Inferior parietal cortex (tissue), 1 donor: ENCODE results near the gene GAB2.

Experiments used
- DNase-seq: peaks from one replicate; pipeline ENCODE4 v3.0.0-alpha.2; 2016; ENCODE audit errors: extremely low spot score

The GAB2 gene

DNA sequence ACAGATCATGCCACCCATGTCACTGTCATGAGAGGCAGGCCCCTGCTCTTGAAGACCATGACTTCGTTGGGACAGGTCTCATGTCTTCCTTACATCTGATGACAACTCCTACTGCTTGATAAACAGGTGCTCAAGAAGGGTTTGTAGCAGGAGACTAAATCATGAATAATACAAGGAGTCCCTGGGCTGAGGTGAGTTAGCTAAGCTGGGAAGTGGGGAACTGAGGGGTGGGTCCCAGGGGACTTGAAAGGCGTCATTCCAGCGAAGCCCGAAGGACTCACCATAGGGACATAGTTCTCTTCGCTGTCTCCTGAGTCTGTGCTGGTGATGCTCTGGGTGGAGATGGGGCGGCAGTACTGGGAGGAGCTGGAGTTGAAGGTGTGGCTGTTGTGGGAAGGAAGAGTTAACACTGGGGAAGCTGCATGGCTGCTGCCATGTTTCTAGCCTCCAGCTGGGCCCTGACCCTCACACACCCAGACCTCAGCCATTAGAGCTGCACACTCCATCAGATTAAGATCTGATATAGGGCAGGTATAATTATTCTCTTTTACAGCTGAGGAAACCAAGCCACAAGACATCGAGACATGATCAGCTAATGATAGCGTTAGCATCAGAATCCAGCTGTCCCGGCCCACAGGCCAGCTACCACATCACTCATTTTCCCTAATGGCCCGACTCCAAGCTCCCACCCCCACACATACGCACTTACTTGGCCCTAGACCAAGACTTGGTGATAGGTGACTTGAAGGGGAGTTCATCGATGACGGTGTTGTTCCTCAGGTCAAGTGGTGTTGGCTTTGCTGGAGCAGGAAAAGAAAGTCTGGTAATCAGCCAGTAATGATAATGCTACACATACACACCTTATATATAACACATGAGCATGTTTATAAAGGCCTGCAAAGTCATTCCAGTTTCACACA lies 196.0 kb downstream of the GAB2 start:
- no peak for DNase-seq

DNA sequence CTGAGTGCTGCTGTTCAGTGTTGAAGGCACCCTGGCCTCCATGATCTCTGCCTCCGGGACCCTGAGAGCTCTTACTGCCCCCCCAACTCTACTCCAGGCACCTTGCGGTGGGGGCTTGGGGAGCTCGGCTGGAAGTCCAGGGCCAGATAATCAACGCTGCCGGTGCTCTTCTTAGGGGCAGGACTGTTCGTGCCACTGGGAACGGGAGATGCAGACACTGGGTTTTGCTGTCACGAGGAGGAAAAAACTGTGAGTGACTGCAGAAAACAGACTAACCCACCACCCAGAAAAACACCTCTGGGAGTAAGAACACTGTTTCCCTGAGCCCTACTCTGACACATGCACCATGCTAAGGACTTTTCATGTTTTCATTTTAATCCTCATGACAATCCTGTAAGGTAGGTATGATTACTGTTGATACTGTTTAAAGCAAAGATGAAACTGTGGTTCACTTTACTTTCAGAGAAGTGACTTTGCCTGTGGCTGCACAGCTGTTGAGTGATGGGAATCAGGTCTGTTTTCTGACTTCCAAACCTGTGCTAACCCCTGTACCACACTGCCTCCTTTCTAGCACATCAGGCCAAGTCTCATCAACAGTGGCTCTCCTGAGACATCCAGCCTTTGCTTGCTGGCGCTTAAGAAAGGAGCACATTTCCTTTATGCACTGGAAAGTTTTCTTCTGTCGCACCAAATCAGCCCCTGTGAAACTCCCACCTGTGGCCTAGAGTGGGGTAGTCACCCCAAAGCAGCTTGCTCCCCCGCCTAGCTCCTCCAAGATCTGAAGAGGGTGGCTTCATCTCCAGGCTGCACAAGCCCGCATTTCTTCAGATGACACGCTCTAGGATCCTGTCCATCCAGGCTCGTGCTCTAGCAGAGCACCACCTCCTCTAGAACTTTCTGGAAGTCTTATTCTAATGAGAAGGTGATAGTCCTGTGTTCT lies 197.1 kb downstream of the GAB2 start:
- DNase-seq, result no peak

DNA sequence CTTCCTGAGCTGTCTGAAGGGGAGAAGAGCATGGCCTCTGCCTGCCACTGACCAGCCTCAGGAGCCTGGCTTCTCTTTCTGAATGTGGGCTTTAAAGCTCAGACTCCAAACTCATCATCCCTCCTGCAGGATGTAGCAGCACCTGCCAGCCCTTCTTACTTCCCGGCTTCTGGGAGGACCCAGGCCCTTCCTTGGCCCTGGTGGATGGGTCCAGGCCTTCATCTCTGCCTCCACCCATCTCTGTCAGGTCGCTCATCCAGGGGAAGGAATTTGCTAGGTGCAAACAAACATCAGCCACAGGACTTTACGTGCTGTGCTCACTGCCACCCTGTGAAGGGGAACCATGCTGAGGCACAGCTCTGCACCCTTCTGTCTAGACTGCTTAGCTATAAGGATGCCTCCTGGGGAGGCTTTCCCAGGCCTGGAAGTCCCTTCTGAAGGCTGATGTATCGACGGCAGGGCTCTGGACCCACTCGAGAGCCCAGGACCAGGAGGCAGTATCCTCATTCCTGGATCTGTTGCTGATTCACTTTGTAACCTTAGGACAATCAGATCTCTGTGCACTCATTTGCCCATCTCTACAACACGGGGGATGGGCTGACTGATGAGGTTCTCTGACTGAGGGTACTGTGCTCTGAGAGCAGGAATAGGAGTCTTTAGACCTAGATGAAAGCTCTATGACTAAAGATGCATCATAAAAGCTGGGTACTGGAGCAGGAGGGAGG lies 198.0 kb downstream of the GAB2 start:
- no peak for DNase-seq

- DNase-seq, result no peak
Measured at GRCh38 chr11:78218707-78219492, 198.7 kb downstream of the GAB2 start.

- DNase-seq, result no peak
Measured at GRCh38 chr11:78217650-78218541, 199.7 kb downstream of the GAB2 start.

DNA sequence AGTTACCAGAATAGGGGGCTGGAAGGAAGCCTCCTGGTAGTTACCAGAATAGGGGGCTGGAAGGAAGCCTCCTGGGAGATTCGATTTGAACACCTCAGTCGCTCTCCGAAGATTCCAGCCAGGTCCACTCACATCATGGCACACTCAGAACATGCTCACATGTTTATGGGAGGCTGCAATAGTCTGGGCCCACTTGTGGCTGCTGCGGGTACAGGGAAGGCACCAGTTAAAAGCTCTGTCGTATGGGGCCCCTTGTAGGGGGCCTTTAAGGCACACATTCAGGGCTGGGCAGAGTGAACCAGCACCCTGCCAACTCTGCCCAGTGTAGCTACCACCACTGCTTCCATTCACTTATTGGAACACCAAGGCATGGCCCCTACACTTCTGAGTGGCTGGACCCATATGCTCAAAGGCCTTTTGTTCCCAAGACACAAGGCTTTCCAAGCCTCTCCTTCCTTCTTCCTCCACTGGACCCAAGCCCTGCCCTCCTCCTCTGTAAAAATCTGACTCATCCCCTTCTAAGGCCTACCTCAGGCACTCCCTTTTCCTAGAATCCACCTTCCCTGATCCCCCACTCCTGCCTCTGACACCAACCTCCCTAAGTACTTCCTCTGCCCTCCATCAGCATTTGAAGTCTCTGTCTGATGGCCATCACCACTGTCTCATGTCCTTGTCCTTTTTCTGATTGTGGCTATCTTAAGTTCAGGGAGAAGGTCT lies 200.9 kb downstream of the GAB2 start:
- DNase-seq, result no peak

- DNase-seq, result no peak
Measured at GRCh38 chr11:78216021-78216420, 201.6 kb downstream of the GAB2 start.

DNA sequence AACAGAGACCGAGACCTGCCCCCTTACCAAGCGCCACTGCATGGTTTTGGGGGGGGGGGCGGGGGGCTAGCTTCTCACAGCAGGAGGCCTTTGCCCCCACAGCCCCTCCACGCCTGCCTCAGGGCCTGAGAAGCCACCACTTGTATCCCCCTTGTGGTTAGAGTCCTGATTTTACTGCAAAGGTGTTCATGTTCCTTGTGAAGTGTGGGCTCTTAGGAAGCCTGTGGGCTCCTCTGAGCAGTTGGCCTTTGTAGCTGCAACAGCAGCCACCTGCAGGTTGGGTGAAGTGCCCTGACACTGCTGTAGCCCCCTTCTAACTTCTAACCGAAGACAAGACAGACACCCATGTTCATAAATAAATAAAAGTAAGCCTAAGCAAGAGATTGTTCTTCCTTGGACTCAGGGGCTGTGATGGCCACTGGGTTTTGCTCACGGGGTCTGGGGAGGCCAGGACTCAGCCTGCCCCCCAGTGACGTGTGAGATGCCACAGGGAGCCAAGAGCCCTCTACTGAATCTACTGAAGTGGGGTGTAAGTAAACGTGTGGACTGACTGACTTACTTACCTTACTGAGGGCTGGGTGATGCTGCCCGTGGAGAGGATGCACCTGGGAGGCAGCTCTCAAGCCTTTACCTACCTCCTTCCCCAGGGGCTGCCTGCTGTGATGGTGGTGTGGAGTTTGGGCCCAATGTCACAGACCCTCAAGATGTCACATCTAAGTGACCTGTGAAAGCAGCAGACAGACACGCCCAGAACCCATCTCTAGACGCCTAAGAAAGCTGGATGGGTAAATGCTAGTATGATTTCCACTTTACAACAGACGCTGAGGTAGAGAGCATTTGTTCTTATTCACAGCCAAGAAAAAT lies 203.1 kb downstream of the GAB2 start:
- DNase-seq, result no peak

GRCh38 chr11:78213526-78214330 lies 203.9 kb downstream of the GAB2 start:
- no peak for DNase-seq

DNA sequence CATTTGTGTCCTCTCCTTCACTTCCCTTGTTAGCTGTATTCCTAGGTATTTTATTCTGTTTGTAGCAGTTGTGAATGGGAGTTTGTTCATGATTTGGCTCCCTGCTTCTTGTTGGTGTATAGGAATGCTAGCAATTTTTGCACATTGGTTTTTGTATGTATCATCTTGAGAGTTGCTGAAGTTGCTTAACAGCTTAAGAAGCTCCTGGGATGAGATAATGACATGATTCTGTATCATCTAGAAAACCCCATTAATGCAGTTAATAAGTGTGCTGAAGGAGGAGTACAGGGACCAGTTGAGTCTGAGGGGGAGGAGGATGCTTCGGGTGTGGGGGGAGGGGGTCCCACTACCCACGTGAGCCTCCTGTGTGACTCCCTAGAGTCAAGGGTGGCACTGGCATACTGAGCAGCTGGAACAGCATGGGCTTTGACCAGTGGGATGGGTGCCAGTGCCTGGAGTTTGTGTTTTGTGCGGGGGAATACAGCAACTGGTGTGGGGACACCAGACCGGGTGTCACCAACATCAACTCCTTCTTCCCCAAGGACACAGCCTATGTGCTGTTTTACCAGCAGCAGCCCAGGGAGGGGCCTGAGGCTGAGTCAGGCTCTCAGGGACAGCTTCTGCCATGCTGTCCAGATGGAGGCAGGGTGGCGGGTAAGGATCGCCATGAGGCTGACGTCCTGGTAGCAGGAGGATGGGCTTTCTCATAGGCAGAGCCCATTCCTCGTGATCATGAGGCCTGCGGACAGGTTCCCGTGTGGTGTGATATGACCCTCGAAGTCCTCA lies 204.8 kb downstream of the GAB2 start:
- no peak for DNase-seq

DNA sequence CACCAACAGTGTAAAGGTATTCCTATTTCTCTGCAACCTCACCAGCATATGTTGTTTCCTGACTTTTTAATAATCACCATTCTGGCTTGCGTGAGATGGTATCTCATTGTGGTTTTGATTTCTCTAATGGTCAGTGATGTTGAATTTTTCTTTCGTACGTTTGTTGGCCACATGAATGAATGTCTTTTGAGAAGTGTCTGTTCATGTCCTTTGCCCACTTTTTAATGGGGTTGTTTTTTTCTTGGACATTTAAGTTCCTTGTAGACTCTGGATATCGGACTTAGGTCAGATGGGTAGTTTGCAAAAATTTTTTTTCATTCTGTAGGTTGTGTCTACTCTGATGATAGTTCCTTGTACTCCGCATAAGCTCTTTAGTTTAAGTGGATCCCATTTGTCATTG lies 206.1 kb downstream of the GAB2 start:
- no peak for DNase-seq

- DNase-seq, result no peak
Measured at GRCh38 chr11:78210000-78210608, 207.5 kb downstream of the GAB2 start.

GRCh38 chr11:78209478-78209877 lies 208.1 kb downstream of the GAB2 start:
- DNase-seq, result no peak

- DNase-seq, result no peak
Measured at GRCh38 chr11:78208257-78209165, 209.1 kb downstream of the GAB2 start.

GRCh38 chr11:78207532-78208256 lies 209.9 kb downstream of the GAB2 start:
- DNase-seq, result no peak
